Panc1 (cell line): ENCODE results near the gene EEF1AKMT2.
"Not testable (repeated sequence)": the region's sequence is repeated elsewhere in the genome, so short reads cannot be mapped to it uniquely, and the experiment has no call there.

Source experiments
- POLR2AphosphoS5 ChIP-seq: IDR thresholded peaks from 2 replicates; pipeline ENCODE4 v1.6.1; 2012; ENCODE audit warnings: mild to moderate bottlenecking, low read depth, low read length, moderate library complexity
- REST ChIP-seq, 2 experiments: IDR thresholded peaks; 2 replicates each; pipeline ENCODE4 v1.6.1; 2011 to 2012; ENCODE audit warnings: low read depth in 2 of 2, control low read depth in 1 of 2, low read length in 1 of 2, mild to moderate bottlenecking in 1 of 2, moderate library complexity in 1 of 2; ENCODE audit not compliant: insufficient read depth in 1 of 2

DNA sequence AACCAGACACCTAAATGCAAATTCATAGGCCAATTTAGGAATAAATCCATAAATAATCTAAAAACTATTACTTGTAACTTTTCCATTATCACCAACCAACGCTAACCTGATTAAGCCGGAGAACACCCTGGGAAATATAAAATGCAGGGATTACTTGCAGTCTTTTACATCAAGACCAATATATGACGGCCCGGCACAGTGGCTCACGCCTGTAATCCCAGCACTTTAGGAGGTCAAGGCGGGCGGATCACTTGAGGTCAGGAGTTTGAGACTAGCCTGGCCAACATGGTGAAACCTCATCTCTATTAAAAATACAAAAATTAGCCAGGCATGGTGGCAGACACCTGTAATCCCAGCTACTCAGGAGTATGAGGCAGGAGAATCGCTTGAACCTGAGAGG is 45.2 kb downstream of the EEF1AKMT2 start:
- not testable (repeated sequence) for TF ChIP-seq REST (IDR thresholded peaks at IDR 0.05; ENCODE audit: insufficient read depth in 1 of 2, low read depth in 2 of 2, low read length in 1 of 2); POLR2AphosphoS5
